ENCODE results near the gene NCAPG2.
A peak's percentile ranks its signal among the peaks of the same experiment; 100 is the strongest.

NCAPG2 gene

GRCh38 chr7:158730383-158731346 lies 26.1 kb upstream of the NCAPG2 start:
- peak in 1 of 2 donors; percentile 16 for DNase-seq (ENCODE audit: low read depth in 2 of 2)
- no peak overlapping the region for H3K4me3 ChIP-seq (replicated peaks in 1 of 2; ENCODE audit: low read depth in 2 of 2, low read length in 2 of 2)

DNA sequence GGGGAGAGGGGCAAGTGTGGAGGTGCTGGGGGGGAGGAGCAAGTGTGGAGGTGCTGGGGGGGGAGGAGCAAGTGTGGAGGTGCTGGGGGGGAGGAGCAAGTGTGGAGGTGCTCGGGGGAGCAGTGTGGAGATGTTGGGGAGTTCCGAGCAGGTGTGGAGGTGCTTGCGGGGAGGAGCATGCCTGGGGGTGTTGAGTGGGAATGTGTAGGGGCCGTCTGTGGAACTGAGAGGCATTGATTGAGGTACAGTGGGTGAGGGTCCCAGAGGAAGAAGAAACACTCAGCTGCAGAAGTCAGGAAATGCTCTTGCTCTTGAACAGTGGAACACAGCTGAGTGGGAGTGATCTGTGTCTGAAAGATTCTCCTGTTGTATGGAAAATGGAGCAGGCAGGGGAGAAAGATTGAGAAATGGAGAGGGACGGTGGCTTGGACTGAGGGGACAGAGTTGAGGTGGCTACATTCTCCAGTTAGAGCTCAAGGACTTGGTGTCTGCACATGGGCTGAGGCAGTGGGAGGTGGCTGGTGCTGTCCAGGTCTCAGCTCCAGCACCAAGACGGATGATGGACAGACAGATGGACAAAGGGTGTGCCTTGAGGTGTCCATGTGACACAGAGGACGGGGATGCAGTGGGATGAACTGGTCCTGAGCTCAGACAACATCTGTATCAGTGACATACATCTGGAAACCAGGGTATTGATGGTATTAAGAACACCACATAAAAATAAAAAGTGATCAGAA lies 25.2 kb upstream of the NCAPG2 start:
- TF ChIP-seq, protein P1, sequence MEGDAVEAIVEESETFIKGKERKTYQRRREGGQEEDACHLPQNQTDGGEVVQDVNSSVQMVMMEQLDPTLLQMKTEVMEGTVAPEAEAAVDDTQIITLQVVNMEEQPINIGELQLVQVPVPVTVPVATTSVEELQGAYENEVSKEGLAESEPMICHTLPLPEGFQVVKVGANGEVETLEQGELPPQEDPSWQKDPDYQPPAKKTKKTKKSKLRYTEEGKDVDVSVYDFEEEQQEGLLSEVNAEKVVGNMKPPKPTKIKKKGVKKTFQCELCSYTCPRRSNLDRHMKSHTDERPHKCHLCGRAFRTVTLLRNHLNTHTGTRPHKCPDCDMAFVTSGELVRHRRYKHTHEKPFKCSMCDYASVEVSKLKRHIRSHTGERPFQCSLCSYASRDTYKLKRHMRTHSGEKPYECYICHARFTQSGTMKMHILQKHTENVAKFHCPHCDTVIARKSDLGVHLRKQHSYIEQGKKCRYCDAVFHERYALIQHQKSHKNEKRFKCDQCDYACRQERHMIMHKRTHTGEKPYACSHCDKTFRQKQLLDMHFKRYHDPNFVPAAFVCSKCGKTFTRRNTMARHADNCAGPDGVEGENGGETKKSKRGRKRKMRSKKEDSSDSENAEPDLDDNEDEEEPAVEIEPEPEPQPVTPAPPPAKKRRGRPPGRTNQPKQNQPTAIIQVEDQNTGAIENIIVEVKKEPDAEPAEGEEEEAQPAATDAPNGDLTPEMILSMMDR (IDR thresholded peaks at IDR 0.05; ENCODE audit: low read depth, low read length), result no peak
- H3K4me3 ChIP-seq (replicated peaks in 1 of 2; ENCODE audit: low read depth in 2 of 2, low read length in 2 of 2), result no peak overlapping the region
- no peak for DNase-seq (ENCODE audit: low read depth in 2 of 2)

More at GRCh38 chr7:158730383-158731346, 26.1 kb upstream of the NCAPG2 start:
- TF ChIP-seq, protein P1 (IDR thresholded peaks at IDR 0.05; ENCODE audit: low read depth, low read length), result no peak

DNA sequence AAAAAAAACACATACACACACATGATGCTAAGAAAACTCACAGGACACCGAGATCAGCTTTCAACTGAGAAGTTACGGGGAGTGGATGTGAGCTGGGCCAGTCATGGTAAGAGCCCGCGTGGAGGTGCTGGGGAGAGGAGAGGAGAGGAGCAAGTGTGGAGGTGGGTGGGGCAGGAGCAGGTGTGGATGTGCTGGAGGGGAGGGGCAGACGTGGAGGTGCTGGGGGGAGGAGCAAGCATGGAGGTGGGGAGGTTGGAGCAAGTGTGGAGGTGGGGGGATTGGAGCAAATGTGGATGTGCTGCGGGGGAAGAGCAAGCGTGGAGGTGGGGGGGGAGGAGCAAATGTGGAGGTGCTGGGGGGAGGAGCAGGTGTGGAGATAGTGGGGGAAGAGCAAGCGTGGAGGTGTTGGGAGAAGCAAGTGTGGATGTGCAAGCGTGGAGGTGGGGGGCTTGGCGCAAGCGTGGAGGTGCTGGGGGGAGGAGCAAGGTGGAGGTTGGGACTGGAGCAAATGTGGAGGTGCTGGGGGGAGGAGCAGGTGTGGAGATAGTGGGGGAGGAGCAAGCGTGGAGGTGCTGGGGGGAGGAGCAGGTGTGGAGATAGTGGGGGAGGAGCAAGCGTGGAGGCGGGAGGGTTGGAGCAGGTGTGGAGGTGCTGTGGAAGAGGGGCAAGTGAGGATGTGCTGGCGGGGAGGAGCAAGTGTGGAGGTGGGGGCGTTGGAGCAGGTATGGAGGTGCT lies 24.5 kb upstream of the NCAPG2 start:
- no peak for DNase-seq (ENCODE audit: low read depth in 2 of 2)
- TF ChIP-seq, protein P1 (IDR thresholded peaks at IDR 0.05; ENCODE audit: low read depth, low read length), result no peak

GRCh38 chr7:158727690-158728089 lies 23.1 kb upstream of the NCAPG2 start:
- no peak overlapping the region for H3K4me3 ChIP-seq (replicated peaks in 1 of 2; ENCODE audit: low read depth in 2 of 2, low read length in 2 of 2)
- DNase-seq (ENCODE audit: low read depth in 2 of 2), result no peak
- TF ChIP-seq, protein P1 (IDR thresholded peaks at IDR 0.05; ENCODE audit: low read depth, low read length), result no peak

More for the DNA sequence above, 24.5 kb upstream of the NCAPG2 start:
- H3K4me3 ChIP-seq (replicated peaks in 1 of 2; ENCODE audit: low read depth in 2 of 2, low read length in 2 of 2), result no peak overlapping the region

GRCh38 chr7:158726277-158726807 lies 21.7 kb upstream of the NCAPG2 start:
- H3K4me3 ChIP-seq (replicated peaks in 1 of 2; ENCODE audit: low read depth in 2 of 2, low read length in 2 of 2), result no peak overlapping the region
- DNase-seq (ENCODE audit: low read depth in 2 of 2), result no peak
- TF ChIP-seq, protein P1 (IDR thresholded peaks at IDR 0.05; ENCODE audit: low read depth, low read length), result no peak

- TF ChIP-seq, protein P1 (IDR thresholded peaks at IDR 0.05; ENCODE audit: low read depth, low read length), result no peak
- no peak for DNase-seq (ENCODE audit: low read depth in 2 of 2)
These were observed 20.8 kb upstream of the NCAPG2 start for GRCh38 chr7:158725506-158725800.

More at GRCh38 chr7:158725506-158725800, 20.8 kb upstream of the NCAPG2 start:
- H3K4me3 ChIP-seq (replicated peaks in 1 of 2; ENCODE audit: low read depth in 2 of 2, low read length in 2 of 2), result no peak overlapping the region

Data from cardiac fibroblast (primary cell).